Natural killer cell treated with Interleukin-12 subunit alpha and Interleukin-12 subunit beta and Interleukin-15 and Interleukin-18, amount 100 ng/mL, for 72 hours (primary cell): ENCODE results near the gene C12orf50. TPM values are rescaled to one million over a fixed set of nuclear protein-coding genes. Genes with fewer than 3 reads are reported as not detected.
"Not testable (repeated sequence)": the region's sequence is repeated elsewhere in the genome, so short reads cannot be mapped to it uniquely, and the experiment has no call there.

Experiments
- ATAC-seq, 2 donors: fragments of 150-1000 bp; cut with Tn5 transposase in 1 of 2; sonication (Bioruptor Pico), chemical (Tn5 transposase) in 1 of 2; 2 replicates each; pipeline ENCODE4 v1.10.0; 2021
- DNase-seq: peaks from one replicate; pipeline ENCODE4 v3.0.0; 2022; ENCODE audit warnings: low spot score
- H3K27ac Mint-ChIP-seq, 2 donors: 1 replicate in 1 of 2; 2 replicates in 1 of 2; pipeline ENCODE4 v1.8.0; 2022; ENCODE audit warnings: mixed read lengths in 2 of 2, mild to moderate bottlenecking in 1 of 2, moderate library complexity in 1 of 2
- H3K27me3 Mint-ChIP-seq, 2 donors: 1 replicate in 1 of 2; 2 replicates in 1 of 2; pipeline ENCODE4 v1.8.0; 2022; ENCODE audit warnings: mixed read lengths in 2 of 2
- H3K36me3 Mint-ChIP-seq: one replicate; pipeline ENCODE4 v1.8.0; 2022; ENCODE audit warnings: mixed read lengths
- H3K4me1 Mint-ChIP-seq, 2 donors: 1 replicate in 1 of 2; 2 replicates in 1 of 2; pipeline ENCODE4 v1.8.0; 2022; ENCODE audit warnings: low read depth in 2 of 2, mixed read lengths in 2 of 2, mild to moderate bottlenecking in 1 of 2
- H3K4me3 Mint-ChIP-seq: one replicate; pipeline ENCODE4 v1.8.0; 2022; ENCODE audit warnings: mixed read lengths
- H3K9me3 Mint-ChIP-seq: 2 replicates; pipeline ENCODE4 v1.8.0; 2022; ENCODE audit warnings: mixed read lengths
- total RNA-seq, 2 donors: library from RNA; stranded (reverse); gene quantifications; one replicate each; pipeline ENCODE4 v1.2.3, GENCODE V29; 2022

Gene C12orf50
- total RNA-seq, 2 donors from 2014 or later = not detected

DNA sequence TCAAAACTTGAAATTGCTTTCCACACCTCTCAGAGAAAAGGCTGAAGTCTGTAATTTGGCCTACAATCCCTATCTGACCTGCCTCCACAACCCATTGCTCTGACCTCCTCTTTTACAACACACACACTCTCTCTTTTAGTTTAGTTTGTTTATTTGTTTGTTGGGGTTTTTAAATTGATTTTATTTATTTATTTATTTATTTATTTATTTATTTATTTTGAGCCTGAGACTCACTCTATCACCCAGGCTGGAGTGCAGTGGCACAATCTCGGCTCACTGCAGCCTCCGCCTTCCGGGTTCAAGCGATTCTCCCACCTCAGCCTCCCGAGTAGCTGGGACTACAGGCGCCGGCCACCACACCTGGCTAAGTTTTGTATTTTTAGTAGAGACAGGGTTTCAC is 75.2 kb downstream of the C12orf50 start:
- not testable (repeated sequence) for ATAC-seq, H3K27me3 Mint-ChIP-seq, H3K4me1 Mint-ChIP-seq, H3K36me3 Mint-ChIP-seq, H3K4me3 Mint-ChIP-seq, H3K27ac Mint-ChIP-seq, H3K9me3 Mint-ChIP-seq, DNase-seq

DNA sequence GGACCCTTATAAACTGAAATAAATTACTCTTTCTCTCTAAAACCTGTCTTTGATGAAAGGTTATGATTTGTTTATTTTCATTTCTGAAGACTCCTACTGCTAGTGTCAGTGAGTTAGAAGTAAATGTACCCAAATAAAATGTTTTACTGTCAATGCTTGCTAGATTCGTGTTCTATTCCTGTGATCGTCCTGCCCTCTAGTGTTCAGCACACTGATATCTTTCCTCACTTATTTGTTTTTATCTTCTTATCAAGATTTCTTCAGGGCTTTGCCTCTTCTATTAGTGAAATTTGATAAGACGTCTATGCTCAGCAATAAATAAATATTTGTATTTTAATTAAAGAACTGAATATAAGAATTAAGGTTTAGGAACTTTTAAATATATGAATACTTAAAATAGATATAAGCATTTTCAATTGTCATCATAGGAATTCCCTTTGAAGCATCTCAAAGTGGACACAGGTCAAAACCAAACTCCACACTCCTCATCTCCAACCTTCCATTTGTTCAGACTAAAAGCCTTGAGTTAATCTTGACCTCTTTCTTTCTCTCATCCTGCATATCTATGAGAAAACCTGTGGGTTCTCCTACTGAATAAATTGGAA is 75.8 kb downstream of the C12orf50 start:
- DNase-seq (no peak), ATAC-seq (no peak)
- Mint-ChIP-seq H3K4me1 (no peaks in the 10 kb centered on the region), H3K27me3 (no peaks in the 10 kb centered on the region), H3K27ac (no peak overlapping the region), H3K36me3 (no peaks in the 10 kb centered on the region), H3K4me3 (no peak overlapping the region), H3K9me3 (peaks cover 8% of the 10 kb centered on the region)

DNA sequence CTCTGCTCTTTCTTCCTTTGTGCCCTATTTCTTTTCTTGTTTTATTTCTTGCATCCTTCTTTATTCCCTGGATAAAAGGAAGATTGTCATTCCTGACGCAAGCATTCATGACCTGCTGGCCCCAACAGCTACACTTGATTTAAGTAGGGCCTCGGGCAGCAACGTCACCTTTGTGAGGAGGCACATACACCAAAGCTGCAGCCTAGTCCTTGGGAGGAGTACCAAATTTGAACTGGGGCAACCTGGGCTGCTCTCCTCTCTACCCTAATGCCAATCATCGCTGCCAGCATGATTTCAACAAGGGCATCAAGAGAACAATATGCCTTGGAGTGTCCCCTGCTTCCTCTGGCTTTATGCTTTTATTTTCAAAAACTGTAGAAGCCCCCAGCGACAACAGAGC is 76.4 kb downstream of the C12orf50 start:
- no peak overlapping the region for H3K4me3 Mint-ChIP-seq
- no peak for DNase-seq
- peaks cover 8% of the 10 kb centered on the region for H3K9me3 Mint-ChIP-seq
- ATAC-seq = no peak
- no peaks in the 10 kb centered on the region for H3K36me3 Mint-ChIP-seq
- H3K27me3 Mint-ChIP-seq = no peaks in the 10 kb centered on the region
- H3K27ac Mint-ChIP-seq = no peak overlapping the region
- H3K4me1 Mint-ChIP-seq = no peaks in the 10 kb centered on the region

DNA sequence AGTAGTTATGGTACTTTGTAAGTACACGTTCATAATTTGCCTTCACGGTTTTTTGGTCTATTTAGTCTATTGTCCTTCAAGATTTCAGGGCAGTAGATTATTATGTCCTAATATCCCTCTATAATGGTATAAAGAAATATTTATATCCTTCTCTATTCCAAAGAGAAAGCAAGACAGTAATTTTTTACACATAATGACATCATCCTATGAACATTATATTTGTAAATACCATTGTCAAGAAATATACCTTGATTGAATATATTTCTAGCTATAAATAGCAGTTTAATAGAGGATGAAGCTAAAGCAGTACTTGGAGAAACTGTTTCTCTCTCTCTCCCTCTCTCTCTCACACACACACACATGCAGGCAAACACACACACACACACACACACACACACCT is 77.0 kb downstream of the C12orf50 start:
- DNase-seq (no peak), ATAC-seq (no peak)
- no peaks in the 10 kb centered on the region for H3K36me3 Mint-ChIP-seq
- no peaks in the 10 kb centered on the region for H3K27me3 Mint-ChIP-seq
- H3K27ac Mint-ChIP-seq = no peak overlapping the region
- H3K9me3 Mint-ChIP-seq = peaks cover 8% of the 10 kb centered on the region
- no peaks in the 10 kb centered on the region for H3K4me1 Mint-ChIP-seq
- H3K4me3 Mint-ChIP-seq = no peak overlapping the region

DNA sequence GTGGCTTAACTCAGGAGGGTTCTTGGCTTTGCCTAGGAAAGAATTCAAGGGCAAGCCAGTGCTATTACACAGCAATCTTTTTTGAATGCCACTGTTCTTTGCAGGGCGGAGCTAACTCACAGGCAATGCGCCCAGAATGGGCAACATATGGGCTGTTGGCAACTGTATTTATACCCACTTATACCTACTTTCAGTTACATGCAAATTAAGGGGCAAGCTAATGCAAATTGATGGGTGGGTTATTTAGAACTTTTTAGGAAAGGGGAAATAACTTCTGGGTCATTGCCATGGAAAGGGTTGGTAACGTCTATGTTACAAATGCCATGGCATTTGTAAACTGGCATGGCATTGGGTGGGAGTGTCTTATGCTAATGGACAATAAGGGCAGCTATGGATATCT is 85.4 kb downstream of the C12orf50 start:
- H3K9me3 Mint-ChIP-seq = peaks cover 14% of the 10 kb centered on the region

DNA sequence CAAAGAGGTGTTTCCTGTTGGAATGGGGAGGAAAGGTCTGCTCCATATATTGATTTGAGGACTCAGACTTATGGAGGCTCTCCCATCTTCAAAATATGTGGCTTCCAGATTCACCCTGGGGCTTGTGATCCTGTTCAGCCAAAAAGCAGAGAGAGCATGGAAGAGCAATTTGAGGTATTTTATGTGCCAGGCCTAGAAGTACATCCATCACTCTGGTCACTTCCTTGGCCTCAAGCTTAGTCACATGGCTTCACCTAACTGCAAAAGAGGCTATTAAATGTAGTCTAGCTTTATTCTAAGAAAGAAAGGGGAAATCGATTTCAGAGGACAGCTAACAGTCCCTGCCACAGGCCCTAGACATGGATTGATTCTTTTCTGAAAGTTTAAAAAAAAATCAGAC is 86.2 kb downstream of the C12orf50 start:
- Mint-ChIP-seq H3K27me3 (no peaks in the 10 kb centered on the region), H3K4me3 (no peak overlapping the region), H3K36me3 (peaks cover 5% of the 10 kb centered on the region), H3K27ac (no peak overlapping the region), H3K4me1 (no peaks in the 10 kb centered on the region), H3K9me3 (peaks cover 14% of the 10 kb centered on the region)
- no peak for ATAC-seq
- no peak for DNase-seq

More for the DNA sequence above, 85.4 kb downstream of the C12orf50 start:
- no peak for ATAC-seq
- H3K4me1 Mint-ChIP-seq = no peaks in the 10 kb centered on the region
- H3K27me3 Mint-ChIP-seq = no peaks in the 10 kb centered on the region
- H3K27ac Mint-ChIP-seq = no peak overlapping the region
- no peak for DNase-seq
- no peak overlapping the region for H3K4me3 Mint-ChIP-seq
- peaks cover 5% of the 10 kb centered on the region for H3K36me3 Mint-ChIP-seq

DNA sequence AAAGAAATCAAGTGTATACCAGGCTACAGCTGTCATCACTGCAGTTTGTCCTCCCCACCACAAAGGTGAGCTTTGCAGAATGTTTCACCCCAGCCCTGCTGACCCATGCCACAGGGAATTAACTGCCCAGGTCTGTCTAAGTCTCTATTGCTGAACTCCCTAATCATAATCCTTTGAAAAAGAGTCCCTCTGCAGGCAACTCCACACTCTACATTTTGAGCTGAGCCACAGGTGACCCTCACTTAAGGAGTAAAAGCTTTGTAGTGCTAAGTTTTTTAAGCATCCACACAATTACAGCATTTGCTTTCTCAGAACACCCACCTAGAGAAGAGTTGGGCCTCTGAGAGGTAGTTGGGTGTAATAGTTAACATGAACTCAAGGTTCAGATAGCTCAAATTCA is 90.0 kb downstream of the C12orf50 start:
- H3K27me3 Mint-ChIP-seq = no peaks in the 10 kb centered on the region
- no peaks in the 10 kb centered on the region for H3K9me3 Mint-ChIP-seq
- H3K36me3 Mint-ChIP-seq = no peaks in the 10 kb centered on the region
- no peak for ATAC-seq
- no peak for DNase-seq
- no peaks in the 10 kb centered on the region for H3K4me1 Mint-ChIP-seq
- no peak overlapping the region for H3K27ac Mint-ChIP-seq
- H3K4me3 Mint-ChIP-seq = no peak overlapping the region

DNA sequence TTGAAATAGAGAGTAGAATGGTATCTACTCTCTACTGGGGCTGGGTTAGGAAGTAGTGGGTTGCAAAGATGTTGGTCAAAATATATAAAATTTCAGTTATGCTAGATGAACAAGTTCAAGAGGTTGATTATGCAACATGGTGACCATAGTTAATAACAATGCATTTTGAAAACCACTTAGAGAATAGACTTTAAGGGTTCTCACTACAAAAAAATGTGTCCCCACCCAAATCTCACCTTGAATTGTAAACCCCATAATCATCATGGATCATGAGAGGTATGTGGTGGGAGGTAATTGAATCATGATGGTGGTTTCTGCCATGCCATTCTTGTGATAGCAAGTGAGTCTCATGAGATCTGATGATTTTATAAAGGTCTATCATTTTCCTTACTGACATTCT is 94.0 kb downstream of the C12orf50 start:
- H3K4me3 Mint-ChIP-seq = no peak overlapping the region
- H3K4me1 Mint-ChIP-seq = no peaks in the 10 kb centered on the region
- ATAC-seq (no peak), DNase-seq (no peak)
- H3K36me3 Mint-ChIP-seq = no peaks in the 10 kb centered on the region
- no peak overlapping the region for H3K27ac Mint-ChIP-seq
- peaks cover 4% of the 10 kb centered on the region for H3K9me3 Mint-ChIP-seq
- no peaks in the 10 kb centered on the region for H3K27me3 Mint-ChIP-seq

DNA sequence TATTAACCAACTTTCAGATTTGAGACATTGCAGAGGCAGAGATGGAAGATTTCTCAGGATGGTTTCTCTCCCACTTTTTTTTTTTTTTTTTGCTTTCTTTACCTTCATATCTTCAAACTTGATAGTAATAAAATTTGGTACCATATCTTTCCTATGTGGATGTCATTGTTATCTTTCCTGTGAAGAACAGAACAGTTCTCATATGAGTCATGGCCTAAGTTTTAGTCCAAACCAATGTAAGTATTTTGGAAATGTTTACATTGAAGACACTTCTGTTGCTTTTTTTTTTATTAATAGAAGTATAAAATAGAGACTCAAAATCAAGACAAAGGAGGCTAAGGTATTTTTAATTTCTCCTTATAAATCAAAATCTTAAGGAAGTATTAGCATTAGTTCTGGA is 95.2 kb downstream of the C12orf50 start:
- no peaks in the 10 kb centered on the region for H3K4me1 Mint-ChIP-seq
- no peaks in the 10 kb centered on the region for H3K36me3 Mint-ChIP-seq
- H3K27me3 Mint-ChIP-seq = no peaks in the 10 kb centered on the region

DNA sequence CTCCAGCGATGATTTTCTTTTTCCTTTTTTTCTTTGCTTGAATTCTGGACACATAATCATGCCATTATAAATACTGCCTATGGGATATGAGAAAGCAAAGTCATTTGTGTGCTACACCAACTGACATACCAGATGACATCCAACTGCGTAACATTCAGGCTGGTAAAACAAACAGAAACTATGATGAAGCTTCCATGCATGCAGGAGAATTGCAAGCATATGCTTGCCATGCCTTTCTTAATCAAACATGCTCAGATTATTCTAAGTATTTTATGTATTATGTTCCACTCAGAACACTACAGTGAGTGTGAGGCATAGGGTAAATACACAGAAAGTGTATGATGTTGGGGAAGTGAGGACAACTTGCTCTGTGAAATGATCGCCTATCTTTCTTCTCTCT is 97.4 kb downstream of the C12orf50 start:
- ATAC-seq (no peak), DNase-seq (no peak)
- H3K4me1 Mint-ChIP-seq = no peaks in the 10 kb centered on the region
- no peaks in the 10 kb centered on the region for H3K36me3 Mint-ChIP-seq
- peaks cover 10% of the 10 kb centered on the region for H3K9me3 Mint-ChIP-seq
- H3K4me3 Mint-ChIP-seq = no peak overlapping the region
- H3K27ac Mint-ChIP-seq = no peak overlapping the region
- H3K27me3 Mint-ChIP-seq = no peaks in the 10 kb centered on the region

More for the DNA sequence above, 95.2 kb downstream of the C12orf50 start:
- peaks cover 5% of the 10 kb centered on the region for H3K9me3 Mint-ChIP-seq
- H3K27ac Mint-ChIP-seq = no peak overlapping the region
- H3K4me3 Mint-ChIP-seq = no peak overlapping the region
- ATAC-seq (no peak), DNase-seq (no peak)

DNA sequence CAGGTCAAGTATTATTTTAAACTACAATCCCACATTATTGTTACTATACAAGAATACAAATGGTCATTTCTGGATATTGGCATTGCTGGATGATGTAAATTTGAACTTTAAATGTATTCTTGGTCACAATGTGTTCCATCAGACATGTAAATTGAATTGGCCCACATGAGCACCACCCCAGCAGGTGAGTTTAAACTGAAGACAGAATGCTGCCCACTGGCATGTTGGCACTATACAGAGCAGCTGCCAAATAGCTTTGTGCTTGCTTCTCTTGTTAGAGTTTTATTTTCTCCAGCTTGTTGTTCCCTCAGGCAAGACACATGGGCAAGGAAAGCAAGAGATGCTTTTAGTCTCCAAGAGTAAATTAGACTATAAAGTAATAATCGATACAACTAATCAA is 98.6 kb downstream of the C12orf50 start:
- H3K36me3 Mint-ChIP-seq = no peaks in the 10 kb centered on the region
- H3K4me1 Mint-ChIP-seq = no peaks in the 10 kb centered on the region
- peaks cover 10% of the 10 kb centered on the region for H3K9me3 Mint-ChIP-seq
- H3K27me3 Mint-ChIP-seq = no peaks in the 10 kb centered on the region
- H3K4me3 Mint-ChIP-seq = no peak overlapping the region
- no peak overlapping the region for H3K27ac Mint-ChIP-seq
- DNase-seq (no peak), ATAC-seq (no peak)

Other genes with a start within 250 kb of the C12orf50 start
- gene CEP290, start 112.7 kb upstream of the C12orf50 start, total RNA-seq = 10 to 100 TPM; 12.6 to 22.2 TPM
- gene TMTC3, start 112.9 kb upstream of the C12orf50 start, total RNA-seq = 1 to 10 TPM; 7.9 to 8.6 TPM